Stimulated activated CD4-positive, alpha-beta T cell treated with anti-CD3 and anti-CD28 coated beads, Interleukin-1b, Interleukin-23, amount 100 ng/mL, for 4 hours (primary cell): Measurements from ENCODE around the gene ISLR2.

Experiments
- DNase-seq, 2 donors: peaks; one replicate each; pipeline ENCODE4 v3.0.0-alpha.2; 2020; ENCODE audit warnings: low read depth in 2 of 2

ISLR2 gene

DNA sequence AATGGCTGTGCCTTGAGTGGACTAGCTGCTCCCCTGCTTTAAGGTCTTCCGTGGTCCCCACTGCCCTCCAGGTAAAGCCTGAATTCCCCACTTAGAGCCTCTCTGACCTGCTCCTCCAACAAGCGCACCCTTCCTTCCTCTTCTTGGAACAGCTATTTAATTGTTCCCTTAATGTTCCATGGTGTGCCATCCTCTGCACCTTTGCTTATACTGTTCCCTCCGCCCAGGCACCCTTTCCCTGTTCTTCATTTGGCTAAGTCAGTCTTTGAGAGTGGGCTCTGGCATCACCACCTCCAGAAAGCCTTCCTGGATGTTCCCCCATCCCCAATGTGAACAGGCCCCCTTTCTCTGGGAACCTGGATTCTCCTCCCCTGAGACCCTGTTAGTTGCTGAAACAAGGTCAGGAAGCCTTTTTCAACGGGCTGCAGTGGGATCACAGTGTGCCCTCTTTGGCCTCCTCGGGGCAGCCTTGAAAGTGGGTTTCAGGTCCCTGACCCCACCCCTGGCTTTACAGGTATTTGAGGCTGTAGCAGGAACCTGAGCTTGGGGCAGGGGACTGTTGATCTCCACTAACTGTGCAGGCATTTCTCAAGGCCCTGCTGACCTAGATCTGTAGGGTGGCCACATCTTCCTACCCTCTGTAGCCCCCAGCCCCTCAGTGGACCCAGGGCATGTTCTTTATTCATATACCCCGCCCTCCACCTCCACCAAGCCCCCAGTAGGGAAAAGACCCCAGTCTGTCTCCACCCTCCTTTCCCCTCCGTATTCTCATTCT lies 48.1 kb downstream of the ISLR2 start:
- DNase-seq: no peak

DNA sequence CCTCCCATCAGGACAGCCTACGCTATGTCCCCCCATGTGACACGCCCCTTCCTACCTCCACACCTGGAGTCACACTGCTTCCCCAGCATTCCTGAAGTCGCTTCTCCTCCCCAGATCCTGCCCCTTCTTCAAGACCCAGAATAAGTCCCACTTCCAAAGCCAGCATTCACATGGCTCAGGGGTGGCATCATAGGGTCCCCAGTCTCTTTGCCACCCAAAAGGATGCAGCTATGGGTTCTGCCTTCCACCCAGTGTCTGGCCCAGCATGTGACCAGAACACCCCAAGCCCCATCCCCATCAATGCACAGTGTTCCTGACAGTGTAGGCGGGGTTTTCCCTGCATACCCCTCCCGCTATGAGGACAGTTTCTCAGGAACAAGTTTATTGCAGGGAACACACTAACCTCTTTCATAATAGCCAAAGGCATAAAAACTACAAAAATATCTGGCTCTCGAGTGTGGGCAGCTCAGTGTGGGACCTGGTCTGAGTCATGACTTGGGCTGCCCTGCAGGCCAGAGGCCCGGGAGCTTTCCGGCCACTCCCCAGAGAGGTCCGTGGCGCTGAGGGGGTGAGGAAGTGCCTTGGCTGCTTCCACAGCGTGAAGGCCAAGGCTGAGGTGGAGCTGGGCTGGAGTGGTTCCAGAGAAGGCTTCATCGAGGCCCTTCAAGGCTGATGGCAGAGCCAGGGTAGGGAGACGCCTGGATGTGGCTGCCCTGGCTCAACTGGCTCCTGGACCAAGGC lies 48.9 kb downstream of the ISLR2 start:
- no peak for DNase-seq

DNA sequence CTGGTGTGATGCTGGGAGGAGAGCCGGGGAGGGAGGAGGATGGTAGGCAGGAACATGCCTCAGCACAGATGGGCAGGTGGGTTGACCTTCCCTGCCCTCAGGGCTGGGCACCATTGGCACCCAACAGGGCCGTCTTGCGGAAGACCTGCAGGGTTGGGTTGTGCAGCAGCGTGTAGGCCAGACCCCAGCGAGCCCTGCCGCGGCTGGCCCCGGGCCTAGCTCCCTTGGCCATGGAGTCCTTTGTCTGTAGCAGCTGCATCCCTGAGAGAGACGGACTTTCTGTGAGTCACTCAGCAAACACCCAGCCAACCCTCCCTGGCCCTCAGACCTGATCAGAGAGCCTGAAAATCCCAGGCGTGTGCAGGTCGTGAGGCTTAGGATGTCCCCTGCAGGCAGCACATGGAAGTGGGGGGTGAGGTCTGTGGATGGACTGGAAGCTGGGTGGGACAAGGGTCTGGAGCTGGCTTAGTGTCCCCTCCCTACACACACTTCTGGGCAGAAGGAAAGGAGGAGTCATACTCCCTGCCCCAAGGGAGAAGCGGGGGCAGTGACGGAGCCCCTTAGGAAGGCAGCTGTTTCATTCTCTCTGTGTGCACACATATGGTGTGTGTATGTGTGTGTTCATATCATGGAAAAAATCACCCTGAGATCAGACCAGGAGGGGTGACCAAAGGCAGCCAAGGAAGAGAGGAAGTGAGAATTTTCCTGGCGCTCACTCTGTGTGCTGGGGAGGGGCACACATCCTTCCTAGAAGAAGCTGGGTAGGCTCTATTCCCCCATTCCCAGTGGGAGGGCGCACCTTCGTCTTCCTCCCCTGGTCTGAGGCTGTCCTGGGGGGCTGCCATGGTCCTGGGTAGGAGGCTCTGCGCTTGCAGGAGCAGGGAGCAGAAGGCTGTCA lies 49.8 kb downstream of the ISLR2 start:
- no peak for DNase-seq

DNA sequence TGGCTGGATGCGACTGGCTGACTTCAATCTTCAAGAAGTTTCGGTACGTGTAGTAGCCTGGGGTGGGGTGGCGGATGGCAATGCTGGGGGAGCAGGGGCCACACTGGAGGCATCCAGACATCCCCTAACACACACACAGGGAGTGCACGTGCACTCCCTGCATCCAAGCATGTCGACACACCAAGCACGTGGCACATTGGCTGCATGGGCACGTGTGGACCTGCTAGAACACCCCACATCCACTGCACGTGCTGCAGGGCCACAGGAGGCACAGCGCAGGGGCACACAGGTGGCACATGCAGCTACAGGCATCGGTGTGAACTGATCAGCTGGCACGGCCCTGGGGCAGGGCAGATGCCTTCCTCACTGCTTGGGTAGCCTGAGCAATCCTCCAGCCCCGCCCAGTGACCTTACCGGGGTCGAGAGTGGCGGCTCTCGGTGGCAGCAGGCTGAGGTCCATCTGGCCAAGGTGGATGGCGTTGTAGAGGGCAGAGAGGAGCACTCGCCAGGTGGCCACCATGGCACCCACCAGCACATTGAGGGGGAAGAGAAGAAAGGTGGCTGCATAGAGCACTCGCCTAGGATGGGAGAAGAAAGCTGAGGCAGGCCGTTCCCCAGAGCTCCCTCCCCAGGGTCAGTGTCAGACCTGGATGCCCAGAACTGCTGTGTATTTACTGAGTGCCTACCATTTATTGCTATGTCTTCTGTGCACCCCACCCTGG lies 50.7 kb downstream of the ISLR2 start:
- no peak for DNase-seq

DNA sequence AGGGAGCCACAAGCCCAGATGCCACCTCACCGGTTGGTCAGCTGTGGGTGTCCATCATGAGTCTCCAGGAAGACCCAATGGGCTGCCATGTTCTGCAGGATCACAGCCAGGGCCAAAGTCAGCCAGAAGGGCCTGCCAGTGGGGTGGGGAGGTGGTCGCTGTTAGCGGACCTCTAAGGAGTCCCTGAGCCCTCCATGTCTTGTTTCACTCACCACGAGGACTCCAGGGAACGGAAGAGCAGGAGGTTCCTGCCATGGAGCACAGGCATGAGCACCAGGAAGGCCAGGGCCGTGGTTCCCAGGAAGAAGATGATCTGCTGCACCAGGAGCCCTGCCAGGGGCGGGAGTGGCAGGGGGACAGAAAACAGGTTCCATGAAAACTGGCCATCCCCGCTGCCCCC lies 51.7 kb downstream of the ISLR2 start:
- DNase-seq: no peak

DNA sequence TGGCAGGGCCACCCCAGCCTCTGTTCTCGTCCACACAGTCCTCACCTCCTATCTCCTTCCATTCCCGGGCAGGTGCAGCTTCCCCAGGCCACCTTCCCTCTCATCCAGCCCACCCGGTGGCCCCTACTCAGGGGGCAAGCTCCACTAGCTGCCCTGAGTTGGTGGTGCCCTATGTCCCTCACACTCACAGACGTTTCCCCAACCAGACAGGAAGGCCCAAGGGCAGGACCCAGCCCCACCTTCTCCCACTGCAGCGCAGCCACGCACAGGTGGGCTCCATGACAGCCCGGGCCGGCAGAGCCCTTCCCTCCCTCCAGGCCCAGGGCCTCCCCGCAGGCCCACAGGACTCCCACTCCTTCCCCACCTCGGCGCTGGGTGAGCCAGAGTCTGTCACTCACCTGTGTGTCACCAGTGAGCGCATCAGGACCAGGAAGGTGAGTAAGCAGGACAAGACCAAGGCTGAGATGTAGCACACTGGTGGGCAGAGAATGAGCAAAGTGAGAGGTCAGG lies 54.3 kb downstream of the ISLR2 start:
- DNase-seq: no peak

DNA sequence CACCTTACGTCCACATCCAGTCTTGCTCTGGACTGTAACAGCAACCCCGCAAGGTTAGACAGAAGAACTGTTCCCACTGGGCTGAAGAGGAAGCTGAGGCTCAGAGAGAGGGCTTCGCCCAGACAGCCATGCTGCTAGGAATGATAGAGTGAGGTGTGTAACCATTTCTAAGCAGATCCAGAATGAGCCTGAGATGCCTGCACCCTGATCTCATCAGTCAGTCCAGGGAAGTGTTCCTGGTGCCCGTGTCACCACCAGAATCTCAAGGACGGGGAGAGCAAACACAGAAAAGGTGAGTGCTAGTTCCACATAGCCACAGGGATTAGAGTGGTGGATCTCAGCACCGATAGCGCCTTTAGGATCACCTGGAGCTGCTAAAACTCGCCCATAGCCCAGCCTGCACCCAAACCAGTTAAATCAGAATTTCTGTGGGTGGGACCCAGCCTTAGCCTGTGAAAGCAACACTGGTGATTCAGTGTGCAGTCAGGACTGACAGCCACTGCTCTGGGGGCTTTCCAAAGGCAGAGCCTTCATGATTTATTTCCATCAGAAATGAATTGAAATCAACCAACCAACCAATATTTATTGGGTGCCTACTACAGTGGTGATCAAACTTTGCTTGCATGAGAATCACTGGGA lies 55.4 kb downstream of the ISLR2 start:
- no peak for DNase-seq
